Fibroblast of mammary gland (primary cell): Measurements from ENCODE around the gene PREP.

Experiments used
- DNase-seq: peaks from one replicate; pipeline ENCODE4 v3.0.0-alpha.2; 2010; ENCODE audit warnings: low read depth
- H3K4me3 ChIP-seq: 2 replicates; pipeline ENCODE4 v1.5.1; 2011; ENCODE audit warnings: low read depth, mild to moderate bottlenecking, low read length, moderate library complexity; ENCODE audit not compliant: control insufficient read depth
- TF ChIP-seq, protein P1 (sequence below): conservative IDR thresholded peaks from 2 replicates; pipeline ENCODE4 v1.5.1; 2011; ENCODE audit warnings: low read depth, low read length, inconsistent platforms; ENCODE audit not compliant: control insufficient read depth, insufficient read depth

The PREP gene

DNA sequence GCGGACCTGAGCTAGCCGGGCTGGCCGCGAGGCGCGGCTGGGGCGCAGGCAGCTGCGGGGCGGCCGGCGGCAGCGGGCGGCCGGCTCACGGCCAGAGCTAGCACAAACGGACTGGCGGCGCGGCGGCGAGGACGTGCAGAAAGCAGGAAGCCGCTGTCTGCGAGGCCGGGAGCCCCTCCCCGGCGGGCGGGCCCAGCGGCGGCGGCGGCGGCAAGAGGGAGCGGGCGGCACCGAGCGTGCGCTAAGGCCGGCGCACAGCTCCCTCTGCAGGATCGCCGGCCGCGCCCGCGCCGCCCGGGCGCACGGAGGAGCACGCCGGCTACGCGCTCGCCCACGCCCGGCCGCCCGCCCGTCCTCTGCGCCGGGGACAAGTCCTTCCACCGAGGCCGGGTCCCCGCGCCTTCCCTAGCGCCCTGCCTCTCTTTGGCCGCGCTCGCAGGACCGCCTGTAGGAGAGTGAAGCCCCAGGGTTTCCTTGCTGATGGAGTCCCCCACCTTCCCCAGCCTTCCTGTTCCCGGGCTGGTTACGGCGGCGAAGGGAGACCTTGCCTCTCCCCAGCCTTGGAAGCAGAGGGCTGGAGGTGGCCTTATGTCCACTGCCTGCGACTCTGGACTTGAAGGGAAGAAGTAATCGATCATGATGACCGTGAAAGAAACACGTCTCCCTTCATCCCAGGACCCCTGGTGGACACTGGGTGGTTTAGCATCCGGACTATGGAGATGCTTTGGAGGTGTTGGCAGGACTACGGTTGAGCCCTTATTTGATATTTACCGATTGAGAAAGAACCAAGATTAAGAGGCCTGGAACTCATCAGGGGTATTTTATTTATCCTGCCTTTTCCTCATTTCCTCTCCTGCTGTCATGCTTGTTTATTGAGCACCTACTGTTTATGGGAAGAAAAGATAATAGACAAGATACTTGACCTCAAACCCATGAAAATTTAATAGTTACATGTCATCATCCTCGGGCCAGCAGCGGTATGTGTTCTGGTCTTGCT, at the start of gene PREP:
TSS of gene PREP (minus strand) at position 144 of the 997 bp plus-strand sequence. CDS start 191 bp downstream, outside the sequence.
- TF ChIP-seq, protein P1, sequence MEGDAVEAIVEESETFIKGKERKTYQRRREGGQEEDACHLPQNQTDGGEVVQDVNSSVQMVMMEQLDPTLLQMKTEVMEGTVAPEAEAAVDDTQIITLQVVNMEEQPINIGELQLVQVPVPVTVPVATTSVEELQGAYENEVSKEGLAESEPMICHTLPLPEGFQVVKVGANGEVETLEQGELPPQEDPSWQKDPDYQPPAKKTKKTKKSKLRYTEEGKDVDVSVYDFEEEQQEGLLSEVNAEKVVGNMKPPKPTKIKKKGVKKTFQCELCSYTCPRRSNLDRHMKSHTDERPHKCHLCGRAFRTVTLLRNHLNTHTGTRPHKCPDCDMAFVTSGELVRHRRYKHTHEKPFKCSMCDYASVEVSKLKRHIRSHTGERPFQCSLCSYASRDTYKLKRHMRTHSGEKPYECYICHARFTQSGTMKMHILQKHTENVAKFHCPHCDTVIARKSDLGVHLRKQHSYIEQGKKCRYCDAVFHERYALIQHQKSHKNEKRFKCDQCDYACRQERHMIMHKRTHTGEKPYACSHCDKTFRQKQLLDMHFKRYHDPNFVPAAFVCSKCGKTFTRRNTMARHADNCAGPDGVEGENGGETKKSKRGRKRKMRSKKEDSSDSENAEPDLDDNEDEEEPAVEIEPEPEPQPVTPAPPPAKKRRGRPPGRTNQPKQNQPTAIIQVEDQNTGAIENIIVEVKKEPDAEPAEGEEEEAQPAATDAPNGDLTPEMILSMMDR = peak; percentile 94
- peak within 1 kb of the TSS; percentile 86 for H3K4me3 ChIP-seq
- peak; percentile 80 for DNase-seq

DNA sequence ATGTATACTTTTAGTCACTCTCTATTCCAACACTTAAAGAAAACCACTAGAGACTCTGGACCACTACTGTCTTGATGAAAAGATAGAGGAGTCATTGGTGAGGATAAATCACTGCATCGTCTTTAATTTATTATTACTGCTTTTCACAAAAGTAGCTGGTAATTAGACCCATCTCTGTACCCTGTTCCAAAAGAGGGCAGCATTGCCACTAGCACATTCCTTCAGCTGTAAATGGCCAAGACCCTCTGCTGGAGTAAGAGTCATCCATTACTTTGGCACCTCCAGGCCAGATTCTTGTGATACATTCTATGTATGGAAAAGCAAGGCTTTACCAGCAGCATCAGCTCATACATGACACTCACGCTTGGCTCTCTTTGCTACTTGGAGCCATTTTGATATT, 49.5 kb upstream of the PREP start:
- no peak overlapping the region for H3K4me3 ChIP-seq

DNA sequence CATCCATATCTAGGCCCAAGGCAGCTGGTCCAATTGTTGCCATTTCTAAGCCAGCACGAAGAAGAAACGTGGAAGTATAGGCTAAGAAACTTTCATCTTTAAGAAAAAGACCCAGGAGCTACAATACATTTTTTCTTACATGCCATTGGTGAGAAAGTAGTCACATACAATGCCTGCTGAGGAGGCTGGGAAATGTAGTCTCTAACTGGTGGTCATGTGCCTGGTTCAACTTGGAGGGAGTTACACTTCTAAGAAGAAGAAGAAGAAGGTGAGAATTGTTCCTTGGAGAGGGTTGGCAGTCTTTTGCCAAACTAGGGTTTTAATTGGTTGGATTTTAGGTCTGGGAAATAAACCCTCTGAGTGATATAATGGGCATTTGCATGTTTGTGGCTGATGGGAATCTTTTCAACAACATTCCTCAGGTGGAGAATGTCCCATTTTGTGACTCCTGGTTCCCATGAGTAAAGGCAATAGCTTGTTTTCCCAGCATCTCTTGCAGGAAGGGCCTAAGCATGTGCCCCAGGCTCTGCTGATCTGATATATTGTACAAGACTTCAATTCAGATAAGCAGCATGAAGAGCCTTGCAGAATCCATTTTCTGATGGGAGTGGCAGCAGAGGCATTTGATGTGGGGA, 47.0 kb upstream of the PREP start:
- no peak for DNase-seq
- TF ChIP-seq, protein P1 = no peak

More for the DNA sequence above, 49.5 kb upstream of the PREP start:
- DNase-seq = no peak
- TF ChIP-seq, protein P1 = no peak

DNA sequence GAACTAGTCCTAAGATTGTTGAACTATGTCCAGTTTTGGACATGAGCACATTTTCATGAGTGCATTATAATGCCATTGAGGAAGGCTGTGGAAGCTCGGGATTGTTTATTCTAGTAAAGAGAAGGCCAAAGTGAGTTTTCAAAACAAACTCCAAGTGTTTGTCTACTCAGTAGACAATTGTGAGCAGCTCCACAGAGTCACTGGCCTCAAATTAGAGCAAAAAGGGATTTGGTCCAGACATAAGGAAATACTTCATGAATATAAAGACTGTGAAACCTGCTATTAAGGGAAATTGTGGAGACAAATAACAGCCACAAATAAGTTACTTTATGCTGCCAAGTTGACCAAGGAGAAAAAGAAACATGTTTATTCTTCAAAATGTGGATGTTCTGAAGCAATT, 42.6 kb upstream of the PREP start:
- no peak overlapping the region for H3K4me3 ChIP-seq
- no peak for DNase-seq
- TF ChIP-seq, protein P1 = no peak

More for the DNA sequence above, 47.0 kb upstream of the PREP start:
- no peak overlapping the region for H3K4me3 ChIP-seq

DNA sequence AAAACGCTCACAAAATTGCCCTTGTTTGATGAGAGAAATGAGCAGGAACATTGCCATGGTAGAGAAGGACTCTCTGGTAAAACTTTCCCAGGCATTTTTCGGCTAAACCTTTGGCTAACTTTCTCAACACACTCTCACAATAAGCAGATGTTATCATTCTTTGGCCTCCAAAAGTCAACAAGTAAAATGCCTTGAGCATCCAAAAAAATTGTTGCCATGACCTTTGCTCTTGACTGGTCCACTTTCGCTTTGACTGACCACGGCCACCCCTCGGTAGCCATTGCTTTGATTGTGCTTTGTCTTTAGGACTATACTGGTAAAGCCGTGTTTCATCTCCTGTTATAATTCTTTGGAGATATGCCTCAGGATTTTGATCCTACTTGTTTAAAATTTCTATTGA, 41.1 kb upstream of the PREP start:
- H3K4me3 ChIP-seq = no peak overlapping the region
- no peak for DNase-seq
- TF ChIP-seq, protein P1 = no peak

DNA sequence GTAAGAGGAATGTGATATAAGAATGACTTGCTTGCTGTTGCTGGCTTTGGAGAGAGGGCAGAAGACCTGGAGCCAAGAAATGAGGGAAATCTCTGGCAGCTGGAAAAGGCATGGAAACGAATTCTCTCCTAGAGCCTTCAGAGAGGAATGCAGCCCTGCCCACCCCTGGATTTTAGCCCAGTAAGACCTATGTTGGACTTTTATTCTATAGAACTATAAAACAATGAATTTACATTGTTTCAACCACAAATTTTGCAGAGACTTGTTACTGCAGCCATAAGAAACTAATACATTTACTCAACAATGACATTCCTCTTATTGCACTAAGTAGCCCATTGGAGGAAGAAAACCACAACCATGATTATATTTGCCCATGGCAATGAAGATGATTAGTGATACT, 39.5 kb upstream of the PREP start:
- TF ChIP-seq, protein P1 = no peak
- no peak overlapping the region for H3K4me3 ChIP-seq
- DNase-seq = no peak
